HUES6 (cell line): Measurements from ENCODE around the gene HNRNPK.
"Not testable (repeated sequence)": the region's sequence is repeated elsewhere in the genome, so short reads cannot be mapped to it uniquely, and the experiment has no call there.

Experiments used
- H3K27ac ChIP-seq: 2 replicates; pipeline ENCODE4 v1.7.0; 2013; ENCODE audit warnings: low read depth, mild to moderate bottlenecking, low read length, inconsistent platforms
- H3K27me3 ChIP-seq: 2 replicates; pipeline ENCODE4 v1.6.1; 2013; ENCODE audit warnings: low read length; ENCODE audit not compliant: control insufficient read depth, insufficient read depth
- H3K36me3 ChIP-seq: 2 replicates; pipeline ENCODE4 v1.6.1; 2013; ENCODE audit warnings: low read length; ENCODE audit not compliant: control insufficient read depth, insufficient read depth
- H3K4me1 ChIP-seq: 2 replicates; pipeline ENCODE4 v1.6.1; 2013; ENCODE audit warnings: low read length; ENCODE audit not compliant: control insufficient read depth, insufficient read depth
- H3K4me3 ChIP-seq: 2 replicates; pipeline ENCODE4 v1.5.1; 2013; ENCODE audit warnings: low read depth, low read length
- H3K9ac ChIP-seq: one replicate; pipeline ENCODE4 v1.6.1; 2013; ENCODE audit warnings: mild to moderate bottlenecking, low read length
- H3K9me3 ChIP-seq: 2 replicates; pipeline ENCODE4 v1.6.1; 2013; ENCODE audit warnings: low read depth, low read length; ENCODE audit not compliant: control insufficient read depth, insufficient read depth

The HNRNPK gene

DNA sequence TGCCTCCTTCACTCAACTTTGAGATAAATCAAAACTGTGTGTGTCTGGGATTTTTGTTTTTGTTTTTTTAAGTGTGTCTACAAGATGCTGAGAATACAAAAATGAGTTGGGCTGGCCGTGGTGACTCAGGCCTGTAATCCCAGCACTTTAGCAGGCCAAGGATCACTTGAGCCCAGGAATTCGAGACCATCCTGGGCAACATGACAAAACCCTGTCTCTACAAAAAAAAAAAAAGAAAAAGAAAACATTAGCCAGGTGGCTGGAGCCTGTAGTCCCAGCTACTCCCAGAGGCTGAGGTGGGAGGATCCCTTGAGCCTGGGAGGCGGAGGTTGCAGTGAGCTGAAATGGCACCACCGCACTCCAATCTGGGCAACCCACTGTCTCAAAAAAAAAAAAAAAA, 21.0 kb downstream of the HNRNPK start:
- Histone ChIP-seq H3K4me3 (no peak overlapping the region), H3K4me1 (peaks cover 22% of the 10 kb centered on the region), H3K27me3 (no peaks in the 10 kb centered on the region), H3K27ac (no peak overlapping the region), H3K9ac (no peak overlapping the region), H3K9me3 (no peaks in the 10 kb centered on the region), H3K36me3 (0 out of 2 replicates have a peak, but pooled peaks cover under 1% of the 10 kb centered on the region)

DNA sequence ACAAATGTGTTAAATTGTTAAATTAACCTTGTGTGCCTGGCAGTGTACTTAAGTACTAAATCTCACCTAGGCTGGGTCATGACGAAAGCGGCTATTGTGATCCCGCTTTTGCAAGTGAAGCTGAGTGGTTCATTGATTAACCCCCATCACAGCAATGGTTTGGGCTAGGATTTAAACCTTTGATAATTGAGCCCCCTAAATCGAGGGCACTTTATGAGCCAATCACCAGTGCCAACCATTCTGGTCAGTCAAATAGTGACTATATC, 22.8 kb downstream of the HNRNPK start:
- Histone ChIP-seq H3K9me3 (no peaks in the 10 kb centered on the region), H3K4me3 (peak overlapping the region; percentile 98), H3K36me3 (peaks cover 8% of the 10 kb centered on the region), H3K27me3 (no peaks in the 10 kb centered on the region), H3K4me1 (peaks cover 19% of the 10 kb centered on the region), H3K9ac (peak overlapping the region; percentile 90), H3K27ac (peak overlapping the region; percentile 85)

DNA sequence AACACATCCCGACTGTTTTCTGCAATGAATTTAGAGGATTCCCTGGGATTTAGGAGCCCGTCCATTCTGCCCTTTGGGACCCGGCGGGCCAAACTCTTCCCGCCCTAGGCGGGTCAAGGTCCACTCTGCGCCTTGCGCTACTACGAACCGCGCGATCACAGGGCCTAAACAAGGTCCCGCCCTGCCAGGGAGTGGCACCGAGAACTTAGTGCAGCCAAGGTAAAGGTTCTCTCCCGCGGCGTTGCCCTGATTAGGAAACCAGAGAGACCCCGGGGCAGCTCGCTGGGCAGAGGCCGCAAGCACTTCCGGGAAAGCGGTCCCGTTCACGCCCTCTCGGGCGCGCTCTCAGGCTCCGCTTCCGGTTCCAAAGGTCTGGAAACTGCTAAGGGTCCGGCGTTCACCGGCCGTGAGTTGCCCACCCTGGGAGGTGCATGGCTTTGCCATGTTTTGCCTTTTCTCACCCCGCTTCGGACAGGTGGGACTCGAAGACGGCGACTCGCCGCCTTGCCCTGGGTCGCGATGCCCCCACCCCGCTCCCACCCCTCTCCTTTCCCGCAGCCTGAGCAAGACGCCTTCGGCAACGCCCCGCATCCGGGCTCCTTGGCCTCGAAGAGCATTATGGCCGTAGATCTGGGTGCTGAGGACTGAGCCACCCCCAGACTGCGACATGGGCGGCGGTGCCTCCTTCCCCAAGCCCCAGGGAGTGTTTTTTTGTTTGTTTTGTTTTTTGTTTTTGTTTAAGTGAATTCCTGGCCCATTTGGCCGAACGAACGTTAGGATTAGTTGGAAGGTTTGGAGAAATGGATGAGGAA, 23.4 kb downstream of the HNRNPK start:
- H3K27ac ChIP-seq, result peak overlapping the region; percentile 85

DNA sequence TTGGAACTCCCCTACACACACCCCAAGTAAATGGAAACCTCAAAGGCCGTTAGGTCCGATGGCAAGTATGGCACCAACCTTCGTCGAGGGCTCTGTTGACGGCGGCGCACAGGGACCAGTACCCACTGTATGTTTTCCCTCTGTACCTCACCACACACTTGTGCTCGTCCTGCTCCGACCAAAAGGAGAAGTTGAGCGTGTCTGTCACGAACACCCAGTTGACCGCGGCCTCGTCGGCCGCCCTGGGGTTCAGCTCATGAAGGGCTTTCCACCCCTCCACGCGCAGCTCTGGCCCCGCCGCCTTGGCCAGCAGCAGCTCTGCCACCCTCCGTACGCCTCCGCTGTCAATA, 24.0 kb downstream of the HNRNPK start:
- Histone ChIP-seq H3K4me1 (peaks cover 17% of the 10 kb centered on the region), H3K27ac (peak overlapping the region; percentile 85), H3K4me3 (peak overlapping the region; percentile 98), H3K9ac (peak overlapping the region; percentile 90), H3K36me3 (peaks cover 18% of the 10 kb centered on the region), H3K27me3 (no peaks in the 10 kb centered on the region), H3K9me3 (no peaks in the 10 kb centered on the region)

More for the DNA sequence above, 23.4 kb downstream of the HNRNPK start:
- H3K9ac ChIP-seq, result peak overlapping the region; percentile 90
- H3K36me3 ChIP-seq, result peaks cover 13% of the 10 kb centered on the region
- no peaks in the 10 kb centered on the region for H3K9me3 ChIP-seq
- H3K4me1 ChIP-seq, result peaks cover 17% of the 10 kb centered on the region
- H3K27me3 ChIP-seq, result no peaks in the 10 kb centered on the region
- H3K4me3 ChIP-seq, result peak overlapping the region; percentile 98

DNA sequence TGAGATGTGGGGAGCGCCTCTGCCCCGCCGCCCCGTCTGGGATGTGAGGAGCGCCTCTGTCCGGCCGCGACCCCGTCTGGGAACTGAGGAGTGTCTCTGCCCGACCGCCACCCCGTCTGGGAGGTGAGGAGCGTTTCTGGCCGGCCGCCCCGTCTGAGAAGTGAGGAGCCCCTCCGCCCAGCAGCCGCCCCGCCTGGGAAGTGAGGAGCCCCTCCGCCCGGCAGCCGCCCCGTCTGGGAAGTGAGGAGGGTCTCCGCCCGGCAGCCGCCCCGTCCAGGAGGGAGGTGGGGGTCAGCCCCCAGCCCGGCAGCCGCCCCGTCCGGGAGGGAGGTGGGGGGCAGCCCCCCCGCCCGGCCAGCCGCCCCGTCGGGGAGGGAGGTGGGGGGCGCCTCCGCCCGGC, 31.9 kb downstream of the HNRNPK start:
- not testable (repeated sequence) for H3K4me1 ChIP-seq, H3K4me3 ChIP-seq, H3K9ac ChIP-seq, H3K27ac ChIP-seq, H3K27me3 ChIP-seq, H3K9me3 ChIP-seq
- peaks cover 51% of the 10 kb centered on the region for H3K36me3 ChIP-seq

DNA sequence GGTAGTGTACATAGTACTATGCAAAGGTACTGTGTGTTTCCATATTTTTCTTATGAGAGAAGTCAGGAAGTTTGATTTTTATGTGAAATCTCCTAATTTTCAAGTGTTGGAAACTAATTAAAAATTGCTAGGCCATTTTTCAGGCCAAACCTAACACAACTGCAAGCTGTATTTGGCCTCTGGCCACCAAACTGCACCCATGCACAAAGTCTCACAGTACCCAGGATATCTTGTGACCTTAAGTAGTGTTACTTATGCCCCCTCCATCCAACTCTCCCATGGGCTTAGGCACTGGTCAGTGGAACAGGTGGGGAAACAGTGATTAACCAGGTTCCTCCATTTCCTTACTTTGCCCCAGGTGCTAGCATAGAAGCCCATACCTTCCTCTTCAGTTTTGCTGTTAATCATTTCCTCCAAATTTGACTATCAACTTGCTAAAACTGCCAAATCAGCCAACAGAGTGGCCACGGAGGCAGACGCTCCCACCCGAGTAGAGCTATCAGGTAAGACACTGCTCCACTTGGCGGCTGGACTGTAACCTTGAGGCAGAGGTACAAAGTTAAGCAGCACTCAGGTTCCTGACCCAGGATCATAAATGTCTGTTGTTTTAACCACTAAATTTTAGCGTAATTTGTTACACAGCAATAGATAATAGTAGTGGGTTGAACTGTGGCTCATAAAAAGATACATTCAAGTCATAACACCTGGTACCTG, 39.3 kb downstream of the HNRNPK start:
- no peaks in the 10 kb centered on the region for H3K9me3 ChIP-seq
- H3K36me3 ChIP-seq, result peaks cover 37% of the 10 kb centered on the region
- H3K27me3 ChIP-seq, result no peaks in the 10 kb centered on the region
- H3K9ac ChIP-seq, result no peak overlapping the region
- H3K4me3 ChIP-seq, result no peak overlapping the region
- no peak overlapping the region for H3K27ac ChIP-seq
- no peaks in the 10 kb centered on the region; the same call in 1 of the 2 replicates for H3K4me1 ChIP-seq

DNA sequence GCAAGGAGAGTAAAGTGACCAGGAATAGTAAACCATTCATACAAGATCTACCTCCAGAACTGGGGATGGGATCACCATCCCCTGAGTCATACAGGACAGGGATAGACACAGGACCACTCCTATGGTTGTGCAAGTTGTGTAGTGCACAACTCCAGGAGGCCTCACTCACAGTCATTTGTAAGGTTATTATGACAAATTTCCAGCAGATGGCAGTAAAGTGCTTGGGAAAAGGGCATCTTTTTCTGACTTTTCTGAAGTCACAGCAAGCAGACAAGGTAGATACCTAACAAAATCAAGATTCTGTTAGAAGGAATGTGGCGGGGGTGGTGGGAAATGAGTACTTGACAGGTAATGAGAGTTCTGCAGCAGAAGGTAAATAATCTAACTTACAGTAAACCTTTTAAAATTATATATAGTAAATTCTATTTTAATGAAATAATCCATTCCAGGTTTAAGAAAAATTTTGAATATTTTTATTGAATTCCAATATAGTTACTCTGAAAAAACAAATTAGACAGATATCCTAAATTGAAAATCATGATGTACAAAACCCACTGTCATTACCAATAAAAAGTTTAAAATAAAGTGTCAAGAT, 42.1 kb downstream of the HNRNPK start:
- Histone ChIP-seq H3K9me3 (no peaks in the 10 kb centered on the region), H3K4me1 (peaks cover 12% of the 10 kb centered on the region), H3K9ac (no peak overlapping the region), H3K36me3 (peaks cover 27% of the 10 kb centered on the region), H3K27ac (no peak overlapping the region), H3K27me3 (no peaks in the 10 kb centered on the region), H3K4me3 (no peak overlapping the region)

DNA sequence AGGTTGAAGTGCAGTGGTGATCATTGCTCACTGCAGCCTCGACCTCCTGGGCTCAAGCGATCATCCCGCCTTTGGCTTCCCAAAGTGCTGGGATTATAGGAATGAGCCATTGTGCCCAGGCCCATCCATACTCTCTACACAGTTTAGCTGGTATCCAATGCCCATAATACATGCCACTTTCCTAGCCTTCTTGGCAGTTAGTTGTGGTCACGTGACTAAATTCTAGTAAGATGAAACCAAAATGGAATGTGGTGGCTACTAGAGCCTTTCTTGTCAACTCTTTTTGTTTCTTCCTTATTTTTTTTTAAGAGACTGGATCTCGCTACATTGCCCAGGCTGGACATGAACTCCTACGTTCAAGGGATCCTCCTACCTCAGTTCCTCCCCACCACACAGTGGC, 43.5 kb downstream of the HNRNPK start:
- no peak overlapping the region for H3K27ac ChIP-seq
- no peaks in the 10 kb centered on the region for H3K9me3 ChIP-seq
- H3K4me1 ChIP-seq, result peaks cover 12% of the 10 kb centered on the region
- H3K27me3 ChIP-seq, result no peaks in the 10 kb centered on the region
- H3K4me3 ChIP-seq, result no peak overlapping the region
- no peak overlapping the region for H3K9ac ChIP-seq
- peaks cover 20% of the 10 kb centered on the region for H3K36me3 ChIP-seq

DNA sequence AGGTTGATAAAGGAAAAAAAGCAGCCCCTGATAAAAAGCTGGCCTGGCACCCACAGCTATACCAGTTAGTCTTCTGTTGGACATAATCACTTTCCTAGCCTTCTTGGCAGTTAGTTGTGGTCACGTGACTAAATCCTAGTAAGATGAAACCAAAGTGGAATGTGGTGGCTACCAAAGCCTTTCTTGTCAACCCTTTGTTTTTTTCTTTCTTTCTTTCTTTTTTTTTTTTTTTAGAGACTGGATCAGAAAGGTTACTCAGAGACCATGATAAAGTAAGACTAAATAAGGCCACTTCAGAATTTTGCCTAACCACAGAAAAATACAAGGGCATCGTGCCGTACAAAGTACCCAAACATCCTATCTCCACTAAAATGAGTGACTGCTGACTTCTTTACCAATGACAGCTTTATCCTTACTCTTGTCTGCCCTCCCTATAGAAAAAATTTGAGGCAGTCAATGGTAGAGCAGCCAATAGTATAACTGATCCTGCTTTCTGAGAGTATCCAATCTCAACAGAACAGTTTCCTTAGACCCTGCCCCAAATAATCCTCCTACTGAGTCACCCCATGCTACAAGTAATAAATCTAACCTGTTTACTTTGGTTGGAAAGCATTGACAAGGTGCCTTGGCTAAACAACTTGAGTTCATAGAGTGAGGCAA, 44.6 kb downstream of the HNRNPK start:
- no peaks in the 10 kb centered on the region for H3K9me3 ChIP-seq
- H3K4me1 ChIP-seq, result peaks cover 12% of the 10 kb centered on the region
- no peak overlapping the region for H3K9ac ChIP-seq
- H3K4me3 ChIP-seq, result no peak overlapping the region
- peaks cover 11% of the 10 kb centered on the region for H3K36me3 ChIP-seq
- H3K27ac ChIP-seq, result no peak overlapping the region
- H3K27me3 ChIP-seq, result no peaks in the 10 kb centered on the region

DNA sequence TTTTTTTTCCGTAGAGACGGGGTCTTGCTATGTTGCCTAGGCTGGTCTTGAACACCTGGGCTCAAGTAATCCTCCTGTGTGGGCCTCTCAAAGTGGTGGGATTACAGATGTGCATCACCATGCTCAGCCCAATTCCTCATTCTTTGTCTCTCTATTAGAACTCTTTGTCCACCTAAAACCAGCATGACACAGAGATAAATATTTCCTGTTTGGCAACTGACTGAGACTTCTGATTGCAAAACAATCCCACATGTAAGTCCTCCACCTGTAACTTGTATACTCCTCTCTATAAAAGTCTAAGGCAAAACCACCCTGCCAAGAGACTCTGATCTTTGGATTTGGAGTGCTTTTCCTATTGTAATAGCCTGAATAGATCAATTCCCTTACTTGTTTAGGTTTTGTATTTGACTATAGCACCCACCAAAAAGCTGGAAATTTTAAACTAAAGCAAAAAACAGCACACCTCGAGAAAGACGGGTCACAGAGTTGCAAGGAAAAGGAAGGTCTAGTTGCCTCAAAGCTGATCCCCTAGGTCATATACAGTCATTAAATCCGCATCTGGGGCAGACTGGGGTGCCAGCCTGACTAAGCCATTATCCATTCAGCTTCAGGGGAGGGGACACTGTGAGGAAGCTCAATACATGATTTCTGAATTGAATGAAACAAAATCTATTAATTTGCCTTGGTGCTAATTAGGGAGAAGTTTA, 45.3 kb downstream of the HNRNPK start:
- H3K27ac ChIP-seq, result no peak overlapping the region
- no peak overlapping the region for H3K9ac ChIP-seq
- H3K4me1 ChIP-seq, result peaks cover 12% of the 10 kb centered on the region
- H3K36me3 ChIP-seq, result peaks cover 11% of the 10 kb centered on the region
- no peak overlapping the region for H3K4me3 ChIP-seq
- no peaks in the 10 kb centered on the region for H3K9me3 ChIP-seq
- no peaks in the 10 kb centered on the region for H3K27me3 ChIP-seq
